ENCODE results near the gene TGM5. TPM values are rescaled to one million over a fixed set of nuclear protein-coding genes. Genes with fewer than 3 reads are reported as not detected.

The TGM5 gene
- total and polyA plus RNA-seq, 2 experiments from 2014 or later = not detected

- H4K20me1 ChIP-seq (replicated peaks; ENCODE audit: insufficient read depth) = no peaks in the 10 kb centered on the region; the same call in 1 of the 2 replicates
- no peak overlapping the region for H2AFZ ChIP-seq
- H3F3A ChIP-seq (replicated peaks; ENCODE audit: low read depth) = no peaks in the 10 kb centered on the region
- Mint-ChIP-seq H3K27me3 (ENCODE audit: insufficient read depth, low read depth, poor library complexity) (no peaks in the 10 kb centered on the region), H3K9me3 (no peaks in the 10 kb centered on the region), H3K27ac (no peak overlapping the region), H3K4me1 (peaks cover 10% of the 10 kb centered on the region; the same call in 2 of the 3 replicates), H3K36me3 (ENCODE audit: low read depth) (no peaks in the 10 kb centered on the region), H3K4me3 (no peak overlapping the region)
- no peak overlapping the region for H3K27ac ChIP-seq (ENCODE audit: low read depth)
- TF ChIP-seq EZH2 (IDR thresholded peaks at IDR 0.05; ENCODE audit: low read depth, unreplicated experiment) (no peak), ZNF331 (CRISPR knock-in tag; IDR thresholded peaks at IDR 0.05; ENCODE audit: low read depth) (no peak), POLR2AphosphoS5 (IDR thresholded peaks at IDR 0.05; ENCODE audit: low read depth) (no peak), ETS1 (IDR thresholded peaks at IDR 0.05) (no peak), EZH2phosphoT487 (IDR thresholded peaks at IDR 0.05; ENCODE audit: unreplicated experiment) (no peak), ZNF462 (CRISPR knock-in tag; IDR thresholded peaks at IDR 0.05) (no peak), STAT1 (IDR thresholded peaks at IDR 0.05; ENCODE audit: unreplicated experiment) (no peak), REST (IDR thresholded peaks at IDR 0.05; ENCODE audit: unreplicated experiment) (no peak), JUNB (IDR thresholded peaks at IDR 0.05; ENCODE audit: unreplicated experiment) (no peak), CTCF (conservative IDR thresholded peaks at IDR 0.05; ENCODE audit: low read depth in 2 of 2) (no peak), NANOG (IDR thresholded peaks at IDR 0.05; ENCODE audit: borderline replicate concordance) (no peak), ZNF114 (CRISPR knock-in tag; IDR thresholded peaks at IDR 0.05) (no peak), CREB1 (CRISPR knock-in tag; IDR thresholded peaks at IDR 0.05; ENCODE audit: low read depth) (no peak)
- H3K4me2 ChIP-seq = no peak overlapping the region
- ATAC-seq (no peak), DNase-seq (ENCODE audit: low spot score) (no peak)
- H3K79me2 ChIP-seq (replicated peaks; ENCODE audit: insufficient read depth) = no peaks in the 10 kb centered on the region
- no peak overlapping the region for H3K4me3 ChIP-seq
- no peaks in the 10 kb centered on the region for H3K27me3 ChIP-seq (ENCODE audit: insufficient read depth)
- 0 out of 2 replicates have a peak, but pooled peaks cover 5% of the 10 kb centered on the region for H3K9me2 ChIP-seq (ENCODE audit: insufficient read depth)
- H3K36me3 ChIP-seq (ENCODE audit: insufficient read depth) = no peaks in the 10 kb centered on the region
- H3K4me1 ChIP-seq (ENCODE audit: insufficient read depth) = peaks cover 6% of the 10 kb centered on the region
Observed at GRCh38 chr15:43299884-43300283, 33.2 kb upstream of the TGM5 start.
